ENCODE results near the gene BPIFA2. TPM values are rescaled to one million over a fixed set of nuclear protein-coding genes. Genes with fewer than 3 reads are reported as not detected.

The BPIFA2 gene
- total RNA-seq, 1 donor from 2014 or later, result not detected

GRCh38 chr20:33166533-33167113, 1.3 kb upstream of the BPIFA2 start:
- no peak overlapping the region for H3K27ac ChIP-seq
- H3K27me3 ChIP-seq (ENCODE audit: low read depth), result no peaks in the 10 kb centered on the region
- no peak for DNase-seq
- no peaks in the 10 kb centered on the region for H3K36me3 ChIP-seq
- H3K4me1 ChIP-seq, result no peaks in the 10 kb centered on the region
- no peak for TF ChIP-seq CTCF (IDR thresholded peaks at IDR 0.05)
- no peak for ATAC-seq
- H3K4me3 ChIP-seq, result no peak overlapping the region
- intact Hi-C loops (cut with DNase I), result no loop called here
- H3K9me3 ChIP-seq, result peaks cover 8% of the 10 kb centered on the region

DNA sequence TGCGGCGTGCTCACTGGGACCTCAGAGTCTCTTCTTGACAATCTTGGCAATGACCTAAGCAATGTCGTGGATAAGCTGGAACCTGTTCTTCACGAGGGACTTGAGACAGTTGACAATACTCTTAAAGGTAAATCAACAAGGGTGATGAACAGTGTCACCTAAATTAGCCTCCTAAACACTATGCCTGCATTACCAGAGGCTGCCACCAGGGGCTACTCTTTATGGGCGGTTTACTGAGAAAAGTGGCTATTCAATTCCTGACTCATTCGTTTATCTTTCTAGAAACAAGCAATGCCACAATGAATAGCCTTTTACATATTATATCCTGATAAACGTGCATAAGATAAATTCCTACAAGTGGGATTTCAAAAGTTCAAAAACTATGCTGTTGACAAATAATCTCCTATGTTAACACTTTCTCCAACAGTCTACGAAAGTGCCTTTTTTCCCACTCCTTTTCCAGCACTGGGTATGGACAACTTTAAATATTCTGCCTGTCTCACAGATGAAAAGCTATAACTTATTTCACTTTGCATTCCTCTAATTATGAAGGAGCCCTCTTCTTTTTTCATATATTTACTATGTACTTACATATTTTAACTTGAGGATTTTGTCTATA, 1.3 kb downstream of the BPIFA2 start:
- ATAC-seq, result no peak
- intact Hi-C loops (cut with DNase I), result no loop called here
- peak; percentile 36 for TF ChIP-seq CTCF (IDR thresholded peaks at IDR 0.05)
- H3K9me3 ChIP-seq, result peaks cover 8% of the 10 kb centered on the region
- H3K27ac ChIP-seq, result no peak overlapping the region
- H3K36me3 ChIP-seq, result no peaks in the 10 kb centered on the region
- H3K4me3 ChIP-seq, result no peak overlapping the region
- no peaks in the 10 kb centered on the region for H3K27me3 ChIP-seq (ENCODE audit: low read depth)
- H3K4me1 ChIP-seq, result no peaks in the 10 kb centered on the region
- no peak for DNase-seq

DNA sequence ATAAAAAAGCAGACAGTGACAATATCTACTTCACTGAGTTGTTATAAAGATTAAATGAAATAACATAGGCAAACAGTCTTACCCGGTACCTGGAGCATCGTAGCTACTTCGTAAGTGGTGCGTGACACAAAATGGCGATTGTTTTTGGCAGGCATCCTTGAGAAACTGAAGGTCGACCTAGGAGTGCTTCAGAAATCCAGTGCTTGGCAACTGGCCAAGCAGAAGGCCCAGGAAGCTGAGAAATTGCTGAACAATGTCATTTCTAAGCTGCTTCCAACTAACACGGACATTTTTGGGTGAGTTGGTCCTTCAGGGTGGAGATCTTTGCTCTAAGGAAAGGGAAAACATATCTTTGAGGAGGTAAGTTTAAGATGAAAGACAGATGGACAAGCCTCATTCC, 4.8 kb downstream of the BPIFA2 start:
- peaks cover 8% of the 10 kb centered on the region for H3K9me3 ChIP-seq
- no peaks in the 10 kb centered on the region for H3K36me3 ChIP-seq
- intact Hi-C loops (cut with DNase I), result no loop called here
- DNase-seq, result no peak
- no peaks in the 10 kb centered on the region for H3K27me3 ChIP-seq (ENCODE audit: low read depth)
- no peaks in the 10 kb centered on the region for H3K4me1 ChIP-seq
- H3K27ac ChIP-seq, result no peak overlapping the region
- ATAC-seq, result no peak
- TF ChIP-seq CTCF (IDR thresholded peaks at IDR 0.05), result no peak
- no peak overlapping the region for H3K4me3 ChIP-seq

DNA sequence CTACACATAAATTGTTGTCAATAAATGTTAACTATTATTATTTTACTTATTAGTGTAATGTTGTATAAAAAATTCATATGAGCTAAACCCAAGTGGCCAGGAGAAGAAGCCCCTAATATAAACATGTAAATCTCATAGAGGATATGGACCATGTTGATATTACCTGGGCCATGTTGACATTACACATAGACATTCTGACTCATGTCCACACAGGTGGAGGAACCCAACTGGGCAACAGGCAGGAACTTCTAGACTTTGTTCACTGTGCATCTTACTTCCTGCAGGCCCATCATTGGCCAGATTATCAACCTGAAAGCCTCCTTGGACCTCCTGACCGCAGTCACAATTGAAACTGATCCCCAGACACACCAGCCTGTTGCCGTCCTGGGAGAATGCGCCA, 7.2 kb downstream of the BPIFA2 start:
- H3K4me1 ChIP-seq, result no peaks in the 10 kb centered on the region
- no peaks in the 10 kb centered on the region for H3K9me3 ChIP-seq
- no peak for DNase-seq
- TF ChIP-seq CTCF (IDR thresholded peaks at IDR 0.05), result no peak
- no peak overlapping the region for H3K27ac ChIP-seq
- H3K4me3 ChIP-seq, result no peak overlapping the region
- H3K36me3 ChIP-seq, result no peaks in the 10 kb centered on the region
- ATAC-seq, result no peak
- H3K27me3 ChIP-seq (ENCODE audit: low read depth), result no peaks in the 10 kb centered on the region
- intact Hi-C loops (cut with DNase I), result no loop called here

- no peak for TF ChIP-seq CTCF (IDR thresholded peaks at IDR 0.05)
- H3K36me3 ChIP-seq, result no peaks in the 10 kb centered on the region
- no peaks in the 10 kb centered on the region for H3K9me3 ChIP-seq
- no peak overlapping the region for H3K4me3 ChIP-seq
- no peak for ATAC-seq
- H3K27me3 ChIP-seq (ENCODE audit: low read depth), result no peaks in the 10 kb centered on the region
- intact Hi-C loops (cut with DNase I), result no loop called here
- no peak for DNase-seq
- no peaks in the 10 kb centered on the region for H3K4me1 ChIP-seq
- H3K27ac ChIP-seq, result no peak overlapping the region
Observed at GRCh38 chr20:33176101-33176500, 8.1 kb downstream of the BPIFA2 start.

Data from lower lobe of right lung (tissue), 2 donors.